ENCODE results near the gene SCEL.

GRCh38 chr13:77637588-77637987, 102.1 kb downstream of the SCEL start:
- TF ChIP-seq CTCF (IDR thresholded peaks at IDR 0.05) = no peak
- no peak for TF ChIP-seq POLR2A (IDR thresholded peaks at IDR 0.05)
